Activated naive CD8-positive, alpha-beta T cell treated with anti-CD3 and anti-CD28 coated beads, Interleukin-2, amount 50 U/mL, for 24 hours (primary cell): ENCODE measurements around the gene NCAM2.

Experiments used
- ATAC-seq: fragments of 150-1000 bp; cut with Tn5 transposase; one replicate; pipeline ENCODE4 v1.10.0; 2021
- DNase-seq: peaks from one replicate; pipeline ENCODE4 v3.0.0; 2021
- H3K27ac Mint-ChIP-seq: one replicate; pipeline ENCODE4 v1.8.0; 2021; ENCODE audit warnings: mild to moderate bottlenecking, mixed read lengths
- H3K27me3 Mint-ChIP-seq: one replicate; pipeline ENCODE4 v1.8.0; 2021; ENCODE audit warnings: mixed read lengths
- H3K36me3 Mint-ChIP-seq: one replicate; pipeline ENCODE4 v1.8.0; 2021; ENCODE audit warnings: low read depth, mixed read lengths
- H3K4me1 Mint-ChIP-seq: one replicate; pipeline ENCODE4 v1.8.0; 2021; ENCODE audit warnings: mixed read lengths
- H3K4me3 Mint-ChIP-seq: one replicate; pipeline ENCODE4 v1.8.0; 2021; ENCODE audit warnings: mild to moderate bottlenecking, moderate library complexity, mixed read lengths
- H3K9me3 Mint-ChIP-seq: one replicate; pipeline ENCODE4 v1.8.0; 2021; ENCODE audit warnings: mixed read lengths

The NCAM2 gene

GRCh38 chr21:21051109-21052055 is 53.2 kb downstream of the NCAM2 start:
- Mint-ChIP-seq H3K27me3 (no peaks in the 10 kb centered on the region), H3K4me1 (no peaks in the 10 kb centered on the region), H3K4me3 (no peak overlapping the region), H3K27ac (no peak overlapping the region), H3K9me3 (no peaks in the 10 kb centered on the region), H3K36me3 (no peaks in the 10 kb centered on the region)
- ATAC-seq: no peak
- no peak for DNase-seq

- ATAC-seq (no peak), DNase-seq (no peak)
- Mint-ChIP-seq H3K36me3 (no peaks in the 10 kb centered on the region), H3K27ac (no peak overlapping the region), H3K9me3 (no peaks in the 10 kb centered on the region), H3K4me3 (no peak overlapping the region), H3K4me1 (no peaks in the 10 kb centered on the region), H3K27me3 (no peaks in the 10 kb centered on the region)
These were observed 54.5 kb downstream of the NCAM2 start for GRCh38 chr21:21052672-21053071.

- Mint-ChIP-seq H3K9me3 (no peaks in the 10 kb centered on the region), H3K36me3 (no peaks in the 10 kb centered on the region), H3K27ac (no peak overlapping the region), H3K4me1 (no peaks in the 10 kb centered on the region), H3K4me3 (no peak overlapping the region), H3K27me3 (no peaks in the 10 kb centered on the region)
- DNase-seq (no peak), ATAC-seq (no peak)
These were observed 59.3 kb downstream of the NCAM2 start for GRCh38 chr21:21057349-21058062.

GRCh38 chr21:21063828-21064227 is 65.6 kb downstream of the NCAM2 start:
- Mint-ChIP-seq H3K27me3 (no peaks in the 10 kb centered on the region), H3K27ac (no peak overlapping the region), H3K9me3 (no peaks in the 10 kb centered on the region), H3K4me1 (no peaks in the 10 kb centered on the region), H3K4me3 (no peak overlapping the region), H3K36me3 (no peaks in the 10 kb centered on the region)
- DNase-seq (no peak), ATAC-seq (no peak)

- Mint-ChIP-seq H3K4me3 (no peak overlapping the region), H3K36me3 (no peaks in the 10 kb centered on the region), H3K9me3 (peaks cover 2% of the 10 kb centered on the region), H3K27me3 (no peaks in the 10 kb centered on the region), H3K27ac (no peak overlapping the region), H3K4me1 (no peaks in the 10 kb centered on the region)
- ATAC-seq (no peak), DNase-seq (no peak)
These were observed 66.1 kb downstream of the NCAM2 start for GRCh38 chr21:21064353-21064752.

- Mint-ChIP-seq H3K27me3 (no peaks in the 10 kb centered on the region), H3K27ac (no peak overlapping the region), H3K9me3 (peaks cover 6% of the 10 kb centered on the region), H3K4me3 (no peak overlapping the region), H3K4me1 (no peaks in the 10 kb centered on the region), H3K36me3 (no peaks in the 10 kb centered on the region)
- ATAC-seq: no peak
- DNase-seq: no peak
These were observed 69.2 kb downstream of the NCAM2 start for GRCh38 chr21:21067375-21067774.

DNA sequence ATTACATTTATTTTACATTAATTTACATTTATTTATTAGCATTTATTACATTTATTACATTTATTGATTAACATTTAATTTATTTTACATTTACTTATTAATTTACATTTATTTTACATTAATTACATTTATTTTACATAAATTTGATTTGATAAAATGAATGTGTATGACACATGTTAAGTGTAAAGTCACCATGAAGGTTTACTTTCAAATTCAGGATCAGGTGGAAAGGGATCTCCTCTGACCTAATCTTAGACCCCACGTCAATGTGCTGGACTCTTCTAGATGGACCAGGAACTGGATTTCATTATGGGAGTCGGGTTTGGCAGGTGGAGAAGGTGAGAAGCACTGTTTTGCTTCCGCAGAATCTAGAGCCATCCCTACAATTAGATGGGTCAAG is 76.1 kb downstream of the NCAM2 start:
- H3K27me3 Mint-ChIP-seq: no peaks in the 10 kb centered on the region
- no peaks in the 10 kb centered on the region for H3K4me1 Mint-ChIP-seq
- no peak for ATAC-seq
- H3K36me3 Mint-ChIP-seq: no peaks in the 10 kb centered on the region
- no peak overlapping the region for H3K27ac Mint-ChIP-seq
- no peak overlapping the region for H3K4me3 Mint-ChIP-seq
- peaks cover 5% of the 10 kb centered on the region for H3K9me3 Mint-ChIP-seq
- no peak for DNase-seq

DNA sequence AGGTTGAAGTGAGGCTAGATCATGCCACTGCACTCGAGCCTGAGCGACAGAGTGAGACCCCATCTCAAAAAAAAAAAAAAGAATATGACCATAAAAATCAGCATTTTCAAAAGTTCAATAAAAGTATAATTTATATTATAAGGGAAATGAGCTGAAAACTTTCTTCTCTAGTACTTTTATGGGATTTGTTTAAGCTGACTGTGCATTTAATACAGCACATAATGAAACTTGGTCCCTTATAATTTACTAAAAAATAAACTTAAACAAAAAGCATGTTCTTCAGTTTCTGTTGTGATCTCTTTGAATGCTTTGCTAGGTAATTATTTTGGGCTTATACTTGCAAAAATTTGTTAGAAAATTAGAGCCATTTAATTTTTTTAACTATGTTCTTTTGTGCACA is 77.8 kb downstream of the NCAM2 start:
- ATAC-seq: no peak
- Mint-ChIP-seq H3K9me3 (no peaks in the 10 kb centered on the region), H3K36me3 (no peaks in the 10 kb centered on the region), H3K27me3 (no peaks in the 10 kb centered on the region), H3K4me3 (no peak overlapping the region), H3K27ac (no peak overlapping the region), H3K4me1 (no peaks in the 10 kb centered on the region)
- DNase-seq: no peak

DNA sequence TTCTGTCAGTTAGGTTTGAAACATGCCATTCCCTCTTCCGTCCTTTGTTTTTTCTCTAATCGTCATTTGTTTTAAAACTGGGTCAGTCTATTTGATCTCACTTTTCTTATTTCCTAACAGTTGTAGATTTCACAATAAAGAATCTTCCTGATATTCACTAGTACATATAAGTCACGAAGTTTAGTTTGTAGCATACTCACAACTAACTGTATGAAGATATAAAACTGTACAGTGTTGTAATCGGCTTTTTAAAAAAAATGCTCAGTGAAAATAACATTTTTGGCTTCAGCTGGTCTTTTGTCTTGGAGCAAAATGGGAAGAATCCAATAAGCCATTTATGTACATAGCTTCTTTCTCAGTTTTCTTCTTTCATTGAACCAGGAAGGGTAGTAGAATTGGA is 78.3 kb downstream of the NCAM2 start:
- no peaks in the 10 kb centered on the region for H3K36me3 Mint-ChIP-seq

DNA sequence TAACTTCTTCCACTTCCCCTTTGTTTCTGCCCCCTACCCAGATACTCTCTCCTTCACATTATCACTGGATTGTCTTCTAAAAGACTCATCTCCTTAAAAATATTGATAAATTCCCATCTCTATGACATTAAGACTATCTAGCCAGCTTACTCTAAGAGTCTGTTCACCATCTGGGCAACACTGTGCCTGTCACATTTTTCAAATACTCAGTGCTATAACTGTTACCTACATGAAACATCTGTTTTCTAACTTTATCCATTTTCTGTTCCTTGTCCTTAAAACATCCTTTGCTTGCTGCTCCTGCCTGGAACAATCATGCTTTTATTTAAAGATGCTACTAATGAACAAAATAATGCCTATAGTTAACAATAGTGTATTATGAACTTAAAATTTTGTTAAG is 81.4 kb downstream of the NCAM2 start:
- Mint-ChIP-seq H3K4me1 (no peaks in the 10 kb centered on the region), H3K4me3 (no peak overlapping the region), H3K36me3 (no peaks in the 10 kb centered on the region), H3K9me3 (no peaks in the 10 kb centered on the region), H3K27ac (no peak overlapping the region), H3K27me3 (no peaks in the 10 kb centered on the region)
- ATAC-seq (no peak), DNase-seq (no peak)

More for the DNA sequence above, 78.3 kb downstream of the NCAM2 start:
- Mint-ChIP-seq H3K27me3 (no peaks in the 10 kb centered on the region), H3K4me3 (no peak overlapping the region), H3K27ac (no peak overlapping the region), H3K9me3 (no peaks in the 10 kb centered on the region), H3K4me1 (no peaks in the 10 kb centered on the region)
- ATAC-seq (no peak), DNase-seq (no peak)

GRCh38 chr21:21084179-21084578 is 86.0 kb downstream of the NCAM2 start:
- H3K27ac Mint-ChIP-seq: no peak overlapping the region
- no peaks in the 10 kb centered on the region for H3K27me3 Mint-ChIP-seq
- H3K9me3 Mint-ChIP-seq: no peaks in the 10 kb centered on the region
- no peaks in the 10 kb centered on the region for H3K4me1 Mint-ChIP-seq
- H3K36me3 Mint-ChIP-seq: no peaks in the 10 kb centered on the region
- no peak for ATAC-seq
- DNase-seq: no peak
- no peak overlapping the region for H3K4me3 Mint-ChIP-seq

DNA sequence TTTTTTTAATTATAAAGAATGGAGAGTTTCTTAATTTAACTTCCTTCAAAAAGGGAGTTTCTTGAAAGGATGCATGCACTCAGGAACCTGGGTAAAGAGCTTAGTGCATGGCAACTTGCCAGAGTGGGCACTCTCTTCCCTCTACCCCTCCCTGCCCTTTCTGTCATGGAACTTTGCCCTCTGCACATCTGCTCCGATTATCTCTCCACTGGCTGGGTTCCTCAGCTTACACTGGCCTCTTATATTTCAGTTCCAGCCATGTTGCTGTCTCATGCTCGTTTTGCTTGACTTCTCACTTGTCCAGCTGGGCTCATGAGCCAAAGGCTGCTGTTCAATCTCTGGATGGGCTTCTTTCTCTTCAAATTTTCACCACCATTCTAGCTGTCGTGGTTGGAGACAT is 87.0 kb downstream of the NCAM2 start:
- H3K27me3 Mint-ChIP-seq: no peaks in the 10 kb centered on the region
- DNase-seq (no peak), ATAC-seq (no peak)
- H3K4me1 Mint-ChIP-seq: no peaks in the 10 kb centered on the region
- H3K27ac Mint-ChIP-seq: no peak overlapping the region
- no peaks in the 10 kb centered on the region for H3K9me3 Mint-ChIP-seq
- no peak overlapping the region for H3K4me3 Mint-ChIP-seq
- no peaks in the 10 kb centered on the region for H3K36me3 Mint-ChIP-seq

- ATAC-seq: no peak
- Mint-ChIP-seq H3K27me3 (no peaks in the 10 kb centered on the region), H3K27ac (no peak overlapping the region), H3K9me3 (no peaks in the 10 kb centered on the region), H3K4me1 (no peaks in the 10 kb centered on the region), H3K4me3 (no peak overlapping the region), H3K36me3 (no peaks in the 10 kb centered on the region)
- no peak for DNase-seq
These were observed 98.7 kb downstream of the NCAM2 start for GRCh38 chr21:21096956-21097355.

DNA sequence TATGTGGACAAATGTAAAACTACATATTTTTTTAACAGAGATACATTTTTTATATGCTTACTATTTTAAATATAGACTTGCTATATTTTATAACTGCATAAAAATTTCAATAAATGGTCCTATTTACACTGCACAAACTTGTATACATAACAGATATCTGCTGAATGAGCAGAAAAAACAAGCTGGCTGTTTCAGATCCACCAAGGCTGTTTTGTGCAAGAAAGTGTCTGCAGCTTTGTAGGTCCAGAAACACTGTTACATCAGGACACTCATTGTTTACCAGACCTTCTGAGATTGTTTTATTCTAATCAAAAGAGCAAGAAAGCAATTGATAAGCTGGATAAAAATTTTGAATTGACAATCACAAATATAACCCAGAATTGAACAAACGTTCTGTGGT is 99.3 kb downstream of the NCAM2 start:
- H3K27ac Mint-ChIP-seq: no peak overlapping the region
- no peaks in the 10 kb centered on the region for H3K9me3 Mint-ChIP-seq
- no peak overlapping the region for H3K4me3 Mint-ChIP-seq
- H3K4me1 Mint-ChIP-seq: no peaks in the 10 kb centered on the region
- DNase-seq: no peak
- no peaks in the 10 kb centered on the region for H3K27me3 Mint-ChIP-seq
- no peaks in the 10 kb centered on the region for H3K36me3 Mint-ChIP-seq
- ATAC-seq: no peak

DNA sequence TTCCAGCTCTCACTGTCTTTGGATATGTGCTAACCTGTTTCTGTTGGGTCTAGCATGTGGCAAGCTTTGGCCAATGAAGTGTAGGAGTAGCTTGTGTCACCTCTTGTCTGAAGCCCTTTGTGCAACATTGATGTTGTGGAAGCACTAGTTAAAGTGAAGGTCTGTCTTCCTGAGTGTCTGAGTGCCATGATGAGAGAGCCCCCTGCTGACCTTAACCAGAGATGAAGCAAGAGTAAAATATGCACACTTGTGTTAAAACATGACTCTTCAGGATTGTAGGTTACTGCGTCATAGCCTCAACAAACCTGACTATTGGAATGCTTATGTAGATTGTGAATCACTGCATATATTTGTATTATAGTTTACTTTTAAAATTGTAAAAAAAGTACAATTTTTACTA is 103.7 kb downstream of the NCAM2 start:
- no peak overlapping the region for H3K27ac Mint-ChIP-seq
- DNase-seq (no peak), ATAC-seq (no peak)
- H3K4me3 Mint-ChIP-seq: no peak overlapping the region
- H3K4me1 Mint-ChIP-seq: no peaks in the 10 kb centered on the region
- no peaks in the 10 kb centered on the region for H3K27me3 Mint-ChIP-seq
- no peaks in the 10 kb centered on the region for H3K9me3 Mint-ChIP-seq
- no peaks in the 10 kb centered on the region for H3K36me3 Mint-ChIP-seq
